HG03520 (cell line): ENCODE data around the gene PCED1B.

Experiments used
- ATAC-seq: cut with Tn5 transposase; IDR thresholded peaks from one replicate; pipeline ENCODE4 v1.9.1; 2021; ENCODE audit warnings: mild to moderate bottlenecking, moderate library complexity; ENCODE audit not compliant: unreplicated experiment

The PCED1B gene

DNA sequence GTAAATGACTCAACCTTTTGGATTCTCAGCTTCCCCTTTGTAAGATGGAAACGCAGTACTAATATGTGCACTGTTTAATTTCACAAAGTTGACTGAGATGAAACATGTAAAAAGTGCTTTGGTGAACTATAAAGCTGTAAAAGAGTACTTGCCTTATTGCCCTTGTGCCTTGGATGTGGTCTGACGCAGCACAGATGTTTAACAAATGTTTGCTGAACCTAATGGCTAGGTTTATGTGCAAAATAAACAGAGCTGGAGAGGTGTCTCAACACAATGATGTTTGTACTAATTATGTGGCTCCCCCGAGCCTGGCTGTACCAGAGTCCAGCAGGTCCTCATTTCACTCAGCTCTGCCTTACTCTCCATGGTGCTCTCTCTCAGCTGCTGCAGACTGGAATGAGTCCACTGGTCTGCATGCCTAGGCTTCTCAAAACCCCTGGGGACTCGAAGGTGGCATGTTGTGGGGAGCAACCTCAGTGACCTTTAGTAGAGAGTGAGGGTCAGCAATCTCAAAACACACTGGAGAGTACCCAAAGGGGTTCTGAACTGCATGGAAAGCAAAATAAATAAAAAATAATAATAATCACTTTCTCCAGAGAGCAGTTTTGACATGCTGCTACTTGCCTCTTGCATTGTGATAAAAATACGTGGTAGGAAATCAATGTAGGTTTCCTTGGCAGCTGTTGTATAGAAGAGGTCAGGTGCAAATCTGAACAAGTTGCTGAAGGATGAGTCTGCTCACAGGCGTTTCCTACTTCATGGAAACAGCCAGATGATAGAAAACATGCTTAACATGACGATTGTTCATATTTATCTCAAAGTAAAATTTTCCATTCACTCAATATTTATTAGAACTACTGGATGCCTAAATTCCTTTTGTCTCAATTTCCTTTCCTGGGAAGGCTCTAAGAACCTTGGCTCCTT lies 8.9 kb downstream of the PCED1B start:
- ATAC-seq, result no peak

DNA sequence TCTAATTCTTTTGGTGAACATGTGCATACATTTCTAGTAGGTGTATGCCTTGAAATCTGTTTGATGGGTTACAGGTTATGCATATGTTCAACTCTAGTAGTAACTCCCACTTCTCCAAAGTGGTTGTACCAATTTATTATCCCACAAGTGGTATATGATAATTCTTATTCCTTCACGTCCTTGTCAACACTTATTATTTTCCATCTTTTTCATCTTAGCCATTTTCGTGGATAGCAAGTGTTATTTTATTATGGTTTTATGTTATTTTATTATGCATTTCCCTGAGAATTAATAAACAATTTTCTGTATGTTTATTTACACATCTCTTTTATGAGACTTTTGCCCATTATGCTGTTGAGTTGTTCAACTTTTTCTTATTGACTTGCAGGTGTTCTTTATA lies 11.6 kb downstream of the PCED1B start:
- ATAC-seq, result no peak

DNA sequence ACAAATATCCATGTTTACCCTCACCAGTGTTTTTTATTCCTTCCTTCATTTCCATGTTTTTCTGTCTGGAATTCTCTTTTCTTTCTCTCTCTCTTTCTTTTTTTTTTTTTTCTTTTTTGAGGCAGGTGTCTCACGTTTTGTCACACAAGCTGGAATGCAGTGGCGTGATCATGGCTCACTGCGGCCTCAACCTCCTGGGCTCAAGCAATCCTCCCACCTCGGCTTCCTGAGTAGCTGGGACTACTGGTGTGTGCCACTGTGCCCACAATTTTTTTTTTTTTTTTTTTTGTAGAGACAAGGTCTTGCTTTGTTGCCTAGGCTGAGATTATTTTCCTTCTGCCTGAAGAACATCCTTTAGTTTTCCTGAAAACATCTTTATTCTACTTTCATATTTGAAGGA lies 15.4 kb downstream of the PCED1B start:
- no peak for ATAC-seq

DNA sequence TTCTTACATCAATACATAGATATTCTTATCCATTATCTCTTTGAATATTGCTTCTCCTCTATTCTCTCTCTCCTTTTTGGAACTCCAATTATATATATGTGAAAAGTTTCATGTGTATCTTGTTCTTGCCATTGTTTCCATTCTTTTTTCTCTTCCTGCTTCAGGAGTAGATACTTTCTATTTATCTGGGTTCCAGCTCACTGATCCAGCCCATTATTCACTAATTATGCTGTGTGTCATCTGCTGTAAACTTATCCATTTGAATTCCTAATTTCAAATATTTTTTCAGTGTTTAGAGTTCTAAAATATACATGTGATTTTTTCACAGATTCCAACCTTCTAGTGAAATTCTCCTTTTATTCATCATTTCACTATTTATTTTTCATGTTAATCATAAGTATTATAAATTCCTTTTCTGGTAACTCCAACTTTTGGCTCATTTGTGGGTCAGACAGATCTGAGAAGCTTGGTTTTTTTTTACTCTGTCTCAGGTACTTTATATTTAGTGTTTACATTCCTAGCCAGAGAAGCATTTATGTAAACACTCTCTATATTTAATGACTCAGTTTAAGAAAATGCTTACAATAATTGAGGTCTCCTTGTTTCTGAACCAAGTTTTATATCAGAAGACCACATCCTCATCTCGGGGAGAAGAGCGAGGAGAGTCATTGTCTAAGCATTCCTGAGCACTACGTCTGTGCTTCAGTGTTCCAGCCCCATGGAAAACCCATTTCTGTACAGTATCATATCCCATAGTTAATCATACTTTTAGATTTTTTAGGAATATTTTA lies 16.2 kb downstream of the PCED1B start:
- no peak for ATAC-seq

DNA sequence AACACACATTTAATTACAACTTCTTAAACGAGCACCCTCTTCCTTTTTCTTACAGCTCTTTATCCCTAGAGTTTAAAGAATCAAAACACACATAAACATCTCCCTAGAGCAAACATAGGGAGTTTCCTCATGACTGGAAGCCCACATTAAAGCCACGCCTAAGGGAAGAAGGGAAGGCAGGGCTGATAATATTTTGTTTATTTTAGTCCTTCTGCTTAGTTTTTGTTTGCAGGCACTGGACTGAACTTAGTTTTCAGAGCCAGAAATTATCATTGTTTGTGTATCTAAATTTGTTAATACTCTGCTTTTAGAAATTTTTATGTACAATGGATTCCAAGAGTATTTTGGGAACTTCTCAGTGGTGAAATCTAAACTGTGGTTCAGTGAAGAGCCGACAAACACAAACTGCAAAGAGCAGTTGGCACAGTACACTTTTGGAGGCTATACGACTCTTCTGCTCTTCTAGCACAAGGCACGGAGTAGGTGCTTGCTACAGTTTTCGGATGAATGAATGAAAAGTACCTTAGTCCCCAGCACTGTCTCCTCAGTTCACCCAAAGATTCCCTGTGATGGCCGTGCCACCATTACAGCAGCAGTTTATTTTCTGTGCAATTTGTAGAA lies 18.0 kb downstream of the PCED1B start:
- no peak for ATAC-seq

DNA sequence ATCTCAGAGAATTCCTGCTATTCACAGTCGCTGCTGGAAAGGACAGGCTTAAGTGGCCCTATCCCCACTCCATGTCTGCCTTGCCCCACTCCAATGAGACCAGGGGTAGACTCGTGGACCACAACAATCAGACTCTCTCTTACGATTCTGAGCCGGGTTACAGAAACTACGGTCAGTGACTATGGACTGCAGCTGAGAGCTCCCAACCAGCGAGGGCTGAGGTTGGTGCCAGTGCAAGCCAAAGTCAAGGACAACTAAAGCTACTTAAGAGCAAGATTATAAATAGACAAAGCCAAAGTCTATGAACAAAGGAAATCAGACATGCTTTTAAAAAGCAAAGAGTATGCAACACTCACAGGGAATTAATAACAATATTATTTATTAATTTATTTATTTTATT lies 18.7 kb downstream of the PCED1B start:
- no peak for ATAC-seq

- no peak for ATAC-seq
These were observed 20.2 kb downstream of the PCED1B start for GRCh38 chr12:47099610-47100009.

GRCh38 chr12:47100160-47100559 lies 20.7 kb downstream of the PCED1B start:
- ATAC-seq, result no peak

- no peak for ATAC-seq
These were observed 23.0 kb downstream of the PCED1B start for GRCh38 chr12:47102406-47102805.

DNA sequence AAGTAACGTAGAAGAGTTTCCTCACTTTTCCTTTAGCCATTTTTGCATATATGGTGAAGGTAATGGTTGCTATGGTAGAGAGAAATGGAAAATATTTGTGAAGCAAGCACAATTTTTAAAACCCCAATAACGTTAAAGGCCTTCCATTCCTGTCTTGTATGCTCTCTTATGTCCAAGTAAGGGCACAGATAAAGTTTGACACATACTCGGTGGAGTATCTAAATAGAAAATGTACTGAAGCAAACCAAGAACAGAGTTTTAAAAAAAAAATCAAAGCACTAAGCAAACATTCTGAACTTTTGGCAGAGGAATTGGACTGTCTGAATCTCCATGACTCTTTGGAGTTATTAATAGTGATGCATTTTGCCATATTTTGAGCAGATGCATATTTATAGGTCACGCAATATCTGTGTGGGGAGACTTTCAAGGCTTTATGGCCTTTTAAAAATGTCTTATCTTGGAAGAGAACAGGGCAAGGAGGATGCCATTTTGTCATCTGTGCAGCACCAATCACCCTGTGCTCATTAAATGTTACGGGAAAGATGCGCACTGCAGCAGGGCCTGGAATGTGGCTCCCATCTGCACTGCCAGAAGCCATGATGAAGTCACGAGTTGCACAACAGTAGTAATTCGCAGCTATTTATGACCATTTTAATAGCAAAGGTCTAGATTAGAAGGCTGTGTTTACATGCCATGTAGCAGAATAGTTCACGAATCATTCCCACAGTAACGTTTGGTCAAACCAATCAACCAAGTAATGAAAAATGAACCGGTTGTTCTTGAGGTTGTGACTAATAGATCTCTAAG lies 23.6 kb downstream of the PCED1B start:
- ATAC-seq, result no peak

- ATAC-seq, result no peak
These were observed 26.7 kb downstream of the PCED1B start for GRCh38 chr12:47105914-47106674.

- ATAC-seq, result no peak
These were observed 28.0 kb downstream of the PCED1B start for GRCh38 chr12:47107446-47107845.

GRCh38 chr12:47107926-47108325 lies 28.5 kb downstream of the PCED1B start:
- ATAC-seq, result no peak

DNA sequence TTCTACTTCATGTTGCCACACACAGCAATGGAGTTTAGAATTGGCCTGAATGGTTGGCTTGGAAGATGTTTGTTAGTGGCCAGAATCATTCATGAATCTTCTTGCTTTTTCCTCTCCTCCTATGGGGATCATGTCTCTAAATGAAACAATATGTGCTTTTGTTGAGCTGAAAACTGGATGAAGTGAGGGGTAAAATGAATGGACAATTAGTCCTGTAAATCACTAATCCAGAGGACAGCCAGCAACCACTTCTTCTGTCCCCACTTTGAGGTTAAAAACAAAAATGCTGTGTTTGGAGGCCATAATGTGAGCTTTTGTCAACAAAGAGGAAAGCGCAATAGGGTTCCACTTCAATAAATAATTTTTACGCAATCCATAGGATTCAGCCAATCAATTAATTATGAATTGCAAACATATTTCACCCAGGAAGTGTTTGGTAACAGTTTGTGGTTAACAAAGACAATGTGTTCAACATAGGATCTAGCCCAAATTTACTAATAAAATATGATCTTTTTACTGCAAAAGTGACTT lies 30.7 kb downstream of the PCED1B start:
- ATAC-seq, result no peak

GRCh38 chr12:47110718-47111391 lies 31.4 kb downstream of the PCED1B start:
- ATAC-seq, result no peak

- no peak for ATAC-seq
These were observed 32.0 kb downstream of the PCED1B start for GRCh38 chr12:47111392-47111778.

- ATAC-seq, result no peak
These were observed 32.4 kb downstream of the PCED1B start for GRCh38 chr12:47111854-47112253.

GRCh38 chr12:47112679-47113078 lies 33.3 kb downstream of the PCED1B start:
- no peak for ATAC-seq

DNA sequence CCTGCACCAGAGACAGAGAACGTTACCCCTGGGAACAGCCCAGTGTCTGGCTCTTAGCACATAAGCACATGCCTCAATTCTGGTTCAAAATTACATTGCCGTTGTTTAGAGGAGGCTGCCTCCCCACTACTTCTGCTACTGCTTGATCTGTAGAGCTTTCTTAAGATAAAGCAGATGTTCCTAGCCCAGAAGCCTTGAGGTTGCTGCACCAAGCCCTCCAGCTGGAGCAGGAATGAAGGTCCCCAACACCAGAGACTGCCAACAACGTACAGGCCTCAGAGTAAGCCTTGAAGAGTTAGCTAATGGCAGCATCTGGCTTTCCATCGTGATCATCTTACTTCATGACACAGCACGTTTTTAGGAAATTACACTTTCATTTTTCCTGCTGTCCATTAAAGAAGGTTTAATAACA lies 35.1 kb downstream of the PCED1B start:
- ATAC-seq, result no peak
